ENCODE measurements around the gene DUSP16. TPM values are rescaled to one million over a fixed set of nuclear protein-coding genes. Genes with fewer than 3 reads are reported as not detected.

DUSP16 gene
- total RNA-seq, 1 donor from 2014 or later = 52.1 TPM

DNA sequence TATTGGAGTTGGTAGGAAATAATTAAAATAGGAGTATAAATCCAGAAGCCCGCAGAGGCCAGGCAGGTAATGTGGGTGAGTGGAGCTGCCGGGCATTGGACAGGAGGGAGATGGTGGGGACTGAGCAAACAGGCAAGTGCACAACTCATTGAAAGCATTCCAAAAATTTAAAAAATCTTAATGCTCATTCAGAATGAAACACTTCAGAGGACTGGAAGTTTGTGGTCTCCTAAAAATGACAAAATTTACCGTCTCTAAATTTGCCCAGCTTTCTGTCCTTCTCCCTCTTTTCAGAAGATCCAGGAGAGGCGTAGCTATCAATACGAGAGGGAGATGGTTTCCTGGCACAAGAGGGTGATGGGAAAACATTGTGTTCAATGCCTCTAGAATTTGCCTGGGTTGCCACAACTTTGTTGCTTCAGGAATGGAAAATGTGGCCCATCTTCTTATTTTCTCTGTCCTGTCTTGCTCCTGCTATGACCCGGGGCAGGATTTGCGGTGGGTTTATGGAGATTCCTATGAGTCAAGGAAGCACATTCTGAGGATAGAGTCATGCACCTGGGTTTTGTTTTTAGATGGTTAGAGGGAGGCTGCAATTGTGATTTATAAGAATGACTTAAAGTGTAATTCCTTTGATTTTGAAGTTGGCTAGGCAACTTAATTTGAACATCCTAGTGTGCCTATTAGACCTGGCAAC, 133.6 kb downstream of the DUSP16 start:
- Mint-ChIP-seq H3K27me3 (no peaks in the 10 kb centered on the region), H3K36me3 (peaks cover 10% of the 10 kb centered on the region), H3K4me3 (no peak overlapping the region), H3K9me3 (no peaks in the 10 kb centered on the region), H3K27ac (no peak overlapping the region), H3K4me1 (ENCODE audit: unreplicated experiment) (peaks cover 10% of the 10 kb centered on the region)
- no peak for DNase-seq (ENCODE audit: extremely low spot score, unreplicated experiment)
- TF ChIP-seq, protein P1, sequence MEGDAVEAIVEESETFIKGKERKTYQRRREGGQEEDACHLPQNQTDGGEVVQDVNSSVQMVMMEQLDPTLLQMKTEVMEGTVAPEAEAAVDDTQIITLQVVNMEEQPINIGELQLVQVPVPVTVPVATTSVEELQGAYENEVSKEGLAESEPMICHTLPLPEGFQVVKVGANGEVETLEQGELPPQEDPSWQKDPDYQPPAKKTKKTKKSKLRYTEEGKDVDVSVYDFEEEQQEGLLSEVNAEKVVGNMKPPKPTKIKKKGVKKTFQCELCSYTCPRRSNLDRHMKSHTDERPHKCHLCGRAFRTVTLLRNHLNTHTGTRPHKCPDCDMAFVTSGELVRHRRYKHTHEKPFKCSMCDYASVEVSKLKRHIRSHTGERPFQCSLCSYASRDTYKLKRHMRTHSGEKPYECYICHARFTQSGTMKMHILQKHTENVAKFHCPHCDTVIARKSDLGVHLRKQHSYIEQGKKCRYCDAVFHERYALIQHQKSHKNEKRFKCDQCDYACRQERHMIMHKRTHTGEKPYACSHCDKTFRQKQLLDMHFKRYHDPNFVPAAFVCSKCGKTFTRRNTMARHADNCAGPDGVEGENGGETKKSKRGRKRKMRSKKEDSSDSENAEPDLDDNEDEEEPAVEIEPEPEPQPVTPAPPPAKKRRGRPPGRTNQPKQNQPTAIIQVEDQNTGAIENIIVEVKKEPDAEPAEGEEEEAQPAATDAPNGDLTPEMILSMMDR (conservative IDR thresholded peaks at IDR 0.05) = no peak

DNA sequence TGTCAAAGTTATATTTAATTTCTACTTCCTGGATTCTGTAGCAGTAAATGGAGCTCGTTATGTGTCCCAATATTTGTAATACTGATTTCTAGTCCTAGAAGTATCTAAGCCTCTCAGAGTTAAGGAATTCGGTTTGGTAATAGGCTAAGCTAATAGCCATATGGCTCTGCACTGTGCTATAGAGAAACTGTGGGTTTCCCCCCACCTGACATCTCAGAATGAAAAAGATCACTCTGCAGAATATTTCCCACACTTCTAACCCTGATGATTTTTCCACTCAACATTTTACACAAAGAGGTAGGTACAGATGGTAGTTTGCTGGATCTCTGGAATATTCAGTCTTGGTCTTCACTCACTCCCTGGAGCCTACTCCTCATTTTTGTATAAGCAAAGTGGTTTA, 134.6 kb downstream of the DUSP16 start:
- Mint-ChIP-seq H3K4me1 (ENCODE audit: unreplicated experiment) (no peaks in the 10 kb centered on the region), H3K27ac (no peak overlapping the region), H3K27me3 (no peaks in the 10 kb centered on the region), H3K9me3 (no peaks in the 10 kb centered on the region), H3K36me3 (peaks cover 14% of the 10 kb centered on the region), H3K4me3 (no peak overlapping the region)
- DNase-seq (ENCODE audit: extremely low spot score, unreplicated experiment) = no peak
- TF ChIP-seq, protein P1 (conservative IDR thresholded peaks at IDR 0.05) = no peak

DNA sequence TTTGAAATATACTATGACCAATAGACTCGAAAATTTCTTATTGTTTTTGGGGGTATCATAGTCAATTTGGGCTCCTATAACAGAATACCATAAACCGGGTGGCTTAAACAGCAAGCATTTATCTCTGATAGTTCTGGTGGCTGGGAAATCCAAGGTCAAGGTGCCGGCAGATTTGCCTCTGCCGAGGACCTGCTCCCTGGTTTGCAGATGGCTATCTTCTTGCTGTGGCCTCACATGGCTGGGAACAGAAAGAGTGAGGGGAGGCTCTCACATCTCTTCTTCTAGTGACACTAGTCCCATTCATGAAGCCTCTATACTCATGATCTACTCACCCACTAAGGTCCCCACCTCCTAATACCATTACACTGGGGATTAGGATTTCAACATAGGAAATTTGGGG, 135.1 kb downstream of the DUSP16 start:
- H3K4me1 Mint-ChIP-seq (ENCODE audit: unreplicated experiment) = no peaks in the 10 kb centered on the region
- no peak overlapping the region for H3K4me3 Mint-ChIP-seq
- DNase-seq (ENCODE audit: extremely low spot score, unreplicated experiment) = no peak
- H3K27me3 Mint-ChIP-seq = no peaks in the 10 kb centered on the region
- no peaks in the 10 kb centered on the region for H3K9me3 Mint-ChIP-seq
- H3K27ac Mint-ChIP-seq = no peak overlapping the region
- TF ChIP-seq, protein P1 (conservative IDR thresholded peaks at IDR 0.05) = no peak
- peaks cover 14% of the 10 kb centered on the region for H3K36me3 Mint-ChIP-seq

DNA sequence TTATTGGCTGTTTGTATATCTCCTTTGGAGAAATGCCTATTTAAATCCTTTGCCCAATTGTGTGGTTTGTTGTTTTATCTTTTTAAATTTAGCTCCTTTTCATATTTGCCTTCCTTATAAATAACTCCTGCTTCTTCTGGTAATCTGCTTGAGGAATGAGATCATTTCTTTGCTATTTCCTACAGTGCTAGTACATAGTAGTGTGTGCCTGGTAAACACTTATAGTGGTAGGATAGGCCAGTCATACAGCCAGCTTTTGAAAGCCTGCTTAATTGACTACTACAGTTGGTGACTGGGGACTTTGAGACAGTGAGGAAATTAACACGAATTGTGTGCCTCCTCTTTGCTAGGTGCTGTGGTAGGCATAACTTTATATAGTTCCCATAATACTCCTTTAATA, 137.0 kb downstream of the DUSP16 start:
- H3K4me3 Mint-ChIP-seq = no peak overlapping the region
- peaks cover 28% of the 10 kb centered on the region for H3K36me3 Mint-ChIP-seq
- DNase-seq (ENCODE audit: extremely low spot score, unreplicated experiment) = no peak
- no peaks in the 10 kb centered on the region for H3K27me3 Mint-ChIP-seq
- H3K27ac Mint-ChIP-seq = no peak overlapping the region
- no peaks in the 10 kb centered on the region for H3K4me1 Mint-ChIP-seq (ENCODE audit: unreplicated experiment)
- TF ChIP-seq, protein P1 (conservative IDR thresholded peaks at IDR 0.05) = no peak
- H3K9me3 Mint-ChIP-seq = no peaks in the 10 kb centered on the region

DNA sequence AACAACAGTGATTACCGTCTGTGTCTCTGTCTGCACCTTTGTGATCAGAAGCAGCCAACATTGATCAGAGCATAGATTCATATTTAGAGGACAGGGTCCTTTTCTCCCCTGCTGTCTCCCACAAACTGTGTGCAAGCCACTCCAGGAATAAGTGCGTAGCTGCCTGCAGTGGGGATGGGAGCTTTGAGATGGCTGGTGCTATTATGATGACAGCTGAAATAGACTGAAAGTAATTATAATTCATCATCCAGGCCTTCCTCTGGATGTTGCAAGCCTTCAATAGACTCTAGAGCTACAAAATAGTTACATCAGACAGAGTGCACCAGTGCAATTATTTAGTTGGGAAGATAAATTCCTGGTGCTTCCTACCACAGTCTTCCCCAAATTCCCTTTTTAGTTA, 137.7 kb downstream of the DUSP16 start:
- no peaks in the 10 kb centered on the region for H3K4me1 Mint-ChIP-seq (ENCODE audit: unreplicated experiment)
- DNase-seq (ENCODE audit: extremely low spot score, unreplicated experiment) = no peak
- no peak overlapping the region for H3K4me3 Mint-ChIP-seq
- no peaks in the 10 kb centered on the region for H3K27me3 Mint-ChIP-seq
- H3K36me3 Mint-ChIP-seq = peaks cover 30% of the 10 kb centered on the region
- TF ChIP-seq, protein P1 (conservative IDR thresholded peaks at IDR 0.05) = no peak
- no peak overlapping the region for H3K27ac Mint-ChIP-seq
- no peaks in the 10 kb centered on the region for H3K9me3 Mint-ChIP-seq

Other genes starting within 250 kb of the DUSP16 start
- 16.8 and 77.1 TPM in 2 replicates for gene MANSC1, start 212.6 kb downstream of the DUSP16 start, total RNA-seq (ENCODE audit: low replicate concordance)
- 14.4 and 20.1 TPM in 2 replicates for gene BORCS5, start 205.8 kb downstream of the DUSP16 start, total RNA-seq (ENCODE audit: low replicate concordance)
- gene CREBL2, start 49.0 kb upstream of the DUSP16 start, total RNA-seq (ENCODE audit: low replicate concordance) = 11.9 and 21.4 TPM in 2 replicates
- gene GPR19, start 133.3 kb upstream of the DUSP16 start, total RNA-seq (ENCODE audit: low replicate concordance) = 1.6 and 3.6 TPM in 2 replicates
- gene CDKN1B, start 154.5 kb upstream of the DUSP16 start, total RNA-seq (ENCODE audit: low replicate concordance) = 49.6 and 85.5 TPM in 2 replicates
- gene APOLD1, start 222.8 kb upstream of the DUSP16 start, total RNA-seq (ENCODE audit: low replicate concordance) = 2.9 and 5.6 TPM in 2 replicates

All from type B pancreatic cell (in vitro differentiated cells).